LoVo (cell line): ENCODE measurements around the gene HMSD.

Experiments used
- DNase-seq: peaks from one replicate; pipeline ENCODE4 v3.0.0-alpha.2; 2016; ENCODE audit warnings: low spot score

HMSD gene

DNA sequence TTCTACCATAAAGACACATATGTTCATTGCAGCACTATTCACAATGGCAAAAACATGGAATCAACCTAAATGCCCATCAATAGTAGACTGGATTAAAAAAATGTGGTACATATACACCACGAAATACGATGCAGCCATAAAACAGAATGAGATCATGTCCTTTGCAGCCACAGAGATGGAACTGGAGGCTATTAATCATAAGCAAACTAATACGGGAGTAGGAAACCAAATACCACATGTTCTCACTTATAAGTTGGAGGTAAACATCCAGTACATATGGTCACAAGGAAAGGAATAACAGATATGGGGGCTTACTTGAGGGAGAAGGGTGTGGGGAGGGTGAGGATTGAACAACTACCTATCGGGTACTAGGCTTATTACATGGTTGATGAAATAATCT lies 7.7 kb downstream of the HMSD start:
- no peak for DNase-seq

DNA sequence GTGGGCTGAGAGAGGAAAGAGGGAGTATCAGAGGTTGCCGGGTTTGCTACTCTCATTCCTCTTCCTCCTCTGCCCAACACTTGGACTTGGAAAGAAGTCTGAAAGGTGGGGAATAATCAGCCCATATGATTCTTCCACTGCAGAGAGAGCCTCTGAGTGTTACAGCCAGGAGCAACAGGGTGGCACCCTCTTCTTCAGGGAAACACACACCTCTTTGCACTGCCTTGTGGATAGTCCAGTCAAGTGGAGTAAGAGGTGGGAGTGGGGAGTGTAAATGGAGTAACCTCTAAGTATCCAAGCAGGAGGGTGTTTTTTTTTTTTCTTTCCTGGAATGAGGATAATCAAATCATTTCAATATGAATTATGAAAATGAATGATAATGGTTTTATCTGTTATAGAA lies 11.8 kb downstream of the HMSD start:
- no peak for DNase-seq

DNA sequence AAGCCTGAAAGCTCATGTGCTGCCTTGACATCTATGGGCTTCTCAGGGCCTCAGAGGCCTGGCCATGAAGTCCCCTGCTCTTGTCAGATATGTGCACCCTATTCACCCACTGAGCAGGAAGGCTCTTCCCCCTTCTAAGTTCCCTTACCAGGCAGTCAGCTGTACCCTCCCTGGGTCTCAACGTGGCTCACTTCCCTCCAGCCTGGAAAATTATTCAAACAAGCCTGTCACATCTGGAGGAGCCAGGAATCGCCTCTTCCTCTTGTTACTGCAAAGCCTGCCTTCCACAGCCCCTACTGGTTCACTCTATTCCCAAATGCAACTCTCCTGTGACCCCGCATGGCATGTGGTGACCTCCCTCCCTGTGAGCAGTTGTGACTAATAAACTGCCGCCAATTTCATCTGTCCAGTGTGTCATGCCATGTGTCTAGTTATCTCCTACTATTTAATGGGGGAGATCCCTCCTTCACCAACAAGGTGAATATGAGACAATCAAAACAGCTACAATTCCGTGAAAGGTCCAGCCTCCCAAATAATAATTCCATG lies 12.4 kb downstream of the HMSD start:
- DNase-seq, result no peak

DNA sequence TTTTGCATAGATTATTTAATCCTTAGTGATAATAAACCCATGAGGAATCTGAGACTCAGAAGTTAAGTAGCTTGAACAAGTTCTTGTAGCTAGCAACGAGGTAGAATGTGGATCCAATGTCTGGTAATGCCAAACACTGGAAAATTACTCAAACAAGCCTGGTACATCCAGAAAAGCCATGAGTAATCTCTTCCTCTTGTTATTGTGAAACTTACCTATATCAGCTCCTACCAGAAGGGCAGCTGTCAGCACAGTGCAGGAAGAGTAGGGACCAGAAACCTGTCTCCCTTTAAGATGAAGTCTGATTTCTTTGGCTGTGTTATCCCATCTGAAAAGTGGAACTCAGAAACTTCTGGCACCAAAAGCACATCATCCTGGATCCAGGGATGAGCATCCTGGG lies 13.0 kb downstream of the HMSD start:
- DNase-seq, result no peak

DNA sequence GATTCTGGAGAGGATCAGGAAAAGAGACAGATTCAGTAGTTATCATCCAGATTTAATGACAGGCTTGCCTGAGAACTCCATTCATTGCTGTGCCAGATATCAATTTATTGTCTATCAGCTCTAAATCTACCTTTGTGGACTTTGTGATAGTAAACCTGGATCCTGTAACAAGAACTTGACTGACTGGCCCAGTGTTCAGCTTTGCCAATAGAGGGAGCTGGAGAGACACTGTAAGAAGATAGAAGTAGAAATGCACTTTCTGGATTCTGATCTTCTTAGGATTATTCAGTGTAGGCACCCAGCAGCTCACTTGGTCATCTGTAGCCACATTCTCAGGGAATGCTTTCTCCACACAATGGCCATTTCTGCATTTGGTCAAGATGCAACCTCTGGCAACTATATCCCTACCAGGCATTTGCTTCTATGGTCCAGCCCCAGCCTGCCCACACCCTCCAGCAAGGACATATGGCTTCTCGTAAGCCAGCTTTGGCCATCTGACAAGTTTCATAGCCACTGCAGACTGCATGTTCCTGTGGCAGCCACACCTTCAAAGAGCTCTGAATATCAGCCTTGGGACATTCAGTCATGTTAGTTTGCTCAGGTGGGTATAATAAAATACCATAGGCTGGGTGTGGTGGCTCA lies 14.6 kb downstream of the HMSD start:
- peak; percentile 51 for DNase-seq

DNA sequence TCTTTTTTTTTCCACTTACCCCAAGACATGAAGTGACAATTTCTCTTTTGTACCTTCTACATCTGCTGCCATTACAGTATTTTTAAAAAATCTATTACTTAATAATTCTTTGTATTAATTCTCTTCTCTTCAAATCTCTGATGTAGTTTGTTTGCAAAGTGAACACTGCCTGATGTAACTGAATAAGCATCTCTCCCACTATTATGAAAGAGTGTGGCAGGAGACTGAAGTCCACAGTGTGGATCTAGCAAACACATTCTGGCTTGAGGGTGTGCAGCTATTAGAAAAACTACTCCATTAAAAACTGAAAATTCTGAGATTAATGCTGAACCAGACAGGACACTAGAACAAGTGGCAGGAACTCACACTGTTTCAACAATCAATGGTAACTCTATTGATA lies 15.8 kb downstream of the HMSD start:
- DNase-seq, result no peak

DNA sequence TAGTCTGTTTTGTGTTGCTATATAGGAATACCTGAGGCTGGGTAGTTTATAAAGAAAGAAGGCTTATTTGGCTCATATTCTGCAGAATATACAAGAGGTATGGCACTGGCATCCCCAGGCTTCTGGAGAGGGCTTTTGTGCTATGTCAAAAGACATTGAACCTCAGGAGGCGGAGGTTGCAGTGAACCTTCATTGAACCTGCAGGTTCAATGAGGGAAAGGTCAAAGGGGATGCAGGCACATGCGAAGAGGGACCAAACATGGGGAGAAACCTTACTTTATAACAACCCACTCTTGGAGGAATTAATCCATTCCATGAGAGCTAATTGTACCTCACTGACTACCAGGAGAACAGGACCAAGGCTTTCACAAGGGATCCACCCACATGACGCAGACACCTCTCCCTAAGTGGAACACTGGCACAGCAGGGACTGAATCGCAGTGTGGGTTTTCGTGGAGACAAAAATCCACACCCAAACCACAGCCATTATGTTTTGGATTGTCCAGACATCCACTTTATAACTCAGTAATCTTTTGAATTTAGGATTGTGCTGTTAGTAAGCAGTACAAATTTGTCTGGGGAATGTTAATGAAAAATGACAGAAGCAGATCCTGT lies 16.7 kb downstream of the HMSD start:
- no peak for DNase-seq

DNA sequence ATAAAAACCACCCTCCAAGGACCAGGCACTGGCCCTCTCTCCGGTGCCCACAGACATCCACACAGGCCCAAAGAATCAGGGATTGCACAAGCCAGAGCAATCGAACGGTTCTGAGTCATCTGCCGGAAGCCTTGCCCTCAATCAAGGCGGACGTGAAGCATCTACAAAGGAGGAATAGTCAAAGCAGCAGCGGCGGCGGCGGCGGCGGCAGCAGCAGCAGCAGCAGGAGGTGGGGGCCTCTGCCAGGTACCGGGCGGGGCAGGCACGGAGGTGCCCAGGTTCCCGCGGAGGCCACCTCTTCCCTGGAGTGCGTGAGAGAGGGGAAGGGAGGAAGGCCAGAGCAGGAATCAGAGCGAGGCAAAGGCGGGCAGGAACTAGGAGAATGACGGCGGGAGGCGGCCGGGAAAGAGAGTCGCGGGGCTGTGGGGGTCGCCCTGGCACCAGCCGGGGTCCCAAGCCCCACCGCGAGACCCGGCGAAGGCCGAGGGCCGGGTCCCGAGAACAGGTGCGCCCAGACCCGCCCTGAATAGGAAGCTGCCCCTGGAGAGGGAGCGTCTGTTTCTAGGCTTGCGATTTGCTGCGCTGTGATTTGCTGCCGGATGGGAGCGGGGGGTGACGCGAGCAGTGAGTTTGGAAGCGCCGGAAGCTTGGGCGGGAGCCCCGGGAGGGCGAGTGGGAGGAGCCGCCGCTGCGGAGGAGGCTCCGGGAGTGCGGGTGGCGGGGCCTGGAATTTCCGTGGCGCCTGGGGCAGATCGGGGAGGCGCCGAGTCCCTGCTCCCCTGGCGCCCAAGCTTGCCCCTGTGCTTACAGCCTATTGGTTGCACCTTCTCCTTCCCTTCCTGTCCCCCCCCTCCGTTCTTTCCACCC lies 21.1 kb downstream of the HMSD start, which contains the start of gene SERPINB8:
SERPINB8 (plus strand) TSS at position 140 of the 867 bp plus-strand sequence. CDS start 8,228 bp downstream, outside the sequence.
- peak; percentile 96 for DNase-seq

DNA sequence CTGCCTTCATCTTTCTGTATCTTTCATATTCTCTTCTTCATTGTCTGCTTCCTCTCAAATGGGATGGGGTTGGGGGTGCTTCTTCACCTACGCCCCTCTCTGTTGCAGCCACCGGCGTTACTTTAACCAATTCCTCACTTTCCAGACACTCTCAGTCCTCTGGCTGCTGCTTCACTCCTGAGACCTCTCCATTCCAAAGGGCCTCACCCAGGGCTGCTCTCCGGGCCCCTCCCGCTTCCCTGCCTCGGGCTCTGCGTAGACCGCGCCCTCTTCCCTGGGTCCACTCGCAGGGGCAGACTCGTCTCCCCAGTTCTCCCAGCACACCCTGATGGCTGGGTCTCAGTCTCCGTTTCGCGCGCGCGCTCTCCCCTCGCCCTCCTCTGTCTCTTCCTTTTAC lies 21.7 kb downstream of the HMSD start:
- peak; percentile 59 for DNase-seq

DNA sequence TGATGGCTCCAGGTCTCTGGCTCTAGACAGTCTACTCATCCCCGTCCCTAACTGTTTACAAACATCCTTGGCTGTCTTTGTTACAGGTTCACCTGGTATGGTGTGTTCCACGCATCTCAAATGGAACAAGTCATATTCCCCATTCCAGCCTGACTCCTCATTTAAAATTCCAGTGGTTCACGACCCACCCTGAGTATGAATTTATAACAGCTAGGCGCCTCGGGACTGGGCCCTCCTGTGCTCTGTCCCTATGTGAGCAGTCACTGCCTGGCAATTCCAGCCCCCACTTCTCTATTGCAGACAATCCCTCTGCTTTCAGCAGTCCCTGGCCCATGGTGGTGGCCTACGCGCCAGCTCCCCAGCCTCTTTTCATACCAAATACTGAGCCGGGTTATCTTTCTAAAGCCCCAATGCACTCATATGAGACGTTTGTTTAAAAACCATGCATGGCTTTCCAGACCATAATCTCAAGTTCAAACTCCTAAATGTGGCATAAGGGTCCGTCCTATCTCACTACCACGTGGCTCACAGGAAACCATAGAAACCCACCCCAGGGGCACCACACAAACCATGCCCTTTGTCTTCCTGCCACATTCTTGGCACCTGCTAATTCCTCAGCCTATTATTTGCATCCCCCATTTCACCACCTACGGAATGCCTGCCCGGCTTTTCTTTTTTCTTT lies 22.4 kb downstream of the HMSD start:
- no peak for DNase-seq

DNA sequence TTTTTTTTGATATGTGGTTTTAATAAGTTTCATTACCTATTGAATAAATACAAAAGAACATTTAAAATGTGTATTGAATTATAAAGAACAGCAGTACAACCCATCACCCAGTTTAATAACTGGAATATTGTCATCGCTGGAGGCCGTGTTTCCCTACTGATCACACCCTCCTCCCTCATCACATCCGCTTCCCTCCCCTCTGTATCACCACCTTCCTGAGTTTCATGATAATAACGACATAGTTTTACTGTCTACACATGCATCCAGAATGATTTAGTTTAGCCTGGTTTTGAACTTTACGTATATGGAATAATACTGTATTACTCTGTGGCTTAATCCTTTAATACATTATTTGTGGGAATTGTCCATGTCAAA lies 22.9 kb downstream of the HMSD start:
- DNase-seq, result no peak

DNA sequence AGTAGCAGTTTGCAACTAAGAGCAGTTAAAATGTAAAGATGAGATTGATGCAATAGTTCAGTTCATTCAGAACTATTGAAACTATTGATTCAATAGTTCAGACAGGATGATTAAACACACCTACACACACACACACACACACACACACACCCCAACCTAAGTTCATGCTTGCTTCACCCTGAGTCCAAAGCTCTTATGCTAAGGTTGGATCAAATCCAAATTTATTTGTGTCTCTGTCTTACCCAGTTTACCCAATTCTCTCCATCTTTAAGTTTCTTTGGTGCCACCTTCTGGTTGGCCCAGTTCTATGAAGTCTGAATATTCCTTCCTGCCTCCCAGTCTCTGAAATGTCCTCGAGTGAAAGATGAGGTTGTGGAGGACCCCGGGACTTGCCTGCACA lies 25.9 kb downstream of the HMSD start:
- no peak for DNase-seq

DNA sequence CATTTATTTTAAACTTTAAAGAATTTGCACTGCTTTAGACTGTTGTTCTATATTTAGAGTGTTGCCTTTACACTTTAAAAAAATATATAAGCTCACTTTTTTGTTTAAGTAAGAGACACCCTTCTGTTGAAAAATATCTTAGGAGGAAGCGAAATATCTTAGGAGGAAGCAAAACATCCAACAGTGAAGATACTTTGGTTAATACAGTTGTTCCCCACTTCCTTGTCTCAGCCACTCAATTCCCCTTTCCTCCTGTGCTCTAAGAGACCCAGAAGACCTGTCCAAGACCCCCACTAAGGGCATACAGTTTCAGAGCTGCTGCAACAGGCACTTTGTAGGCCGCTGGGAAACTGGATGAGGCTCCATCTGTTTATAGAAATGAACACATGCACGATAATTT lies 26.5 kb downstream of the HMSD start:
- no peak for DNase-seq

DNA sequence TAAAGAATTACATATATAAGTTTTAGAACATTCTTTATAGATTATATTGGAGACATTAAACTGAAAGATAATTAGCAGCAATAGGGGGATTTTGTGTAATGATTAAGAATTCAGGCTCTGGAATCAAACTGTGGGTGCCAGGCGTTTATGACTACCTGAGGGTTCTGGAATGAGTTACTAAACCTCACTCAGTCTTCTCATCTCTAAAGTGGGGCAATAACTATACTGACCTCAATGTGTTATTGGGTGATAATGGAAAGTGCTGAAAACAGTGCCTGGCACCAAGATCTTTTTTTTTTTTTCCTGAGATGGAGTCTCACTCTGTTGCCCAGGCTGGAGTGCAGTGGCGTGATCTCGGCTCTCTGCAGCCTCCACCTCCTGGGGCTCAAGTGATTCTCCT lies 27.9 kb downstream of the HMSD start:
- no peak for DNase-seq

DNA sequence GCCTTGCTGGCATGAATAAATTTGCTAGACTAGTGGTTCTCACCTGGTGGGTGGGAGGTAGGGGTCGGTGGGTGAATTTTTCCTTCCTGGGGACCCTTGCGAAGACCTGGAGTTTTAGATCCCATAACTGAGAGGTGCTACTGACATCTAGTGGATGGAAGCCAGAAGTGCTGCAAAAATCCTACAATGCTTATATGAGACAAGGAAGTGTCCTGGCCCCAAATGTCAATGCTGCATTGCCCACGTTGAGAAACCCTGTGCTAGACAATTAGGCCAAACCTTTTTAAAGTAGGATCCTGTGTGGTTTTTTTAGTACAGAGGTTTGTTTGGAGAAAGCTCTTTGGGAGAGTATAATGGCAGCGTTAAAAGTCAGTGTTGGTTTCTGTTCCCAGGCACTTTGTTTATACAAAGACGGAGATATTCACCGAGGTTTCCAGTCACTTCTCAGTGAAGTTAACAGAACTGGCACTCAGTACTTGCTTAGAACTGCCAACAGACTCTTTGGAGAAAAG lies 30.4 kb downstream of the HMSD start:
- DNase-seq, result peak; percentile 76

DNA sequence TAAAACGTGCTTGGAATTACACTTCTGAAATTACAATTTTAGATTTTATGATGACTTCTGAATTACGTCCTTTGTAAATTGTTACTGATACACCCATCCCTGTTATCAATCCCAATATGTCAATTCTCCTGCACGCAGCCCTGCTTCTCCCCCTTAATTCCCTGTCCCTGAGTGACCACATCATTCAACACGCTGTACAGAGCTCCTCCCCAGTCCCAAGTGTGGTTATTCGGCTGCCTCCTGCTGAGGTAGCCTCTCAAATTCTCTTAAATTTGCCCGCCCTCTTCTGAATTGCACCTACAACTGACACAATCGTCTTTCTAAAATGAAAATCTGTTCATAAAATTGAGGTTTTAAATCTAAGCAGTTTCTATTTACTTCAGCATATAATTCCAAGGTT lies 30.9 kb downstream of the HMSD start:
- DNase-seq, result no peak

DNA sequence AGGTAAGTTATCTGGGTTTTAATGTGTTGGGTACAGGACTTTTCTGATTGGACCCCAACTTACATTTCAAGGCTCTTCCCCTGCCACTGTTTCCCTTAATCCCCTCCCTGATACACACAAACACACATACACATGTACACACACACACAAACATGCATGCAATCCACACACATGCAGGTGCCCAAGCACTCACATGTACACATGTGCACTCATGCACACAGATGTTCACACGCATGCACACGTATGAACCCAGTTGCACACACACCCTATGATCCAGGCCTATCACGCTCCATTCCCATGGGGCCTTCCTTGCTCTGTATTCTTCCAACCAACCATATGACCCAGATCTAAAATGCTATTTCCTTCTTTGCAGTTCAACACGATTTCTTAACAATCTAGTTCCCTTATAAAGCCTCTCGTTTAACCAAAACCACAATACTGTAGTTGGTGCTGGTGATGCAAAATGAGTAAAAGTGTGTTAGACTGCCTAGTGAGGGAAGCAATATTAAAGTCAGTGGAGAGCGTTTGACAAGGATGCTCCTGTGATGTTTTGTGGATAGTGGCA lies 31.9 kb downstream of the HMSD start:
- DNase-seq, result no peak

DNA sequence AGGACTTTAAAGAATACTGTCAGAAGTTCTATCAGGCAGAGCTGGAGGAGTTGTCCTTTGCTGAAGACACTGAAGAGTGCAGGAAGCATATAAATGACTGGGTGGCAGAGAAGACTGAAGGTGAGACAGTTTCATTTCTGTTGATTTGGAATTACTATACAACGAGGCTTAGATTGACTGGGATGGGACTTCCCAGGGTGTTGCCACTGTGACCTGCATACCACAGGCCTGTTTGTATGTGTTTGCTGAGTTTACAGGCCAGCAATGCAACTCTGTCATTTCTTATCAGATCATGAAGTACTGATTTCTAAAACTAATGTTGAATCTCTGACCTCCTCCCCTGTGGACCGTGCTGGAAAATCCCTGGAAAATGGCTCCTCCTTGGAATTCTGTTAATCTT lies 32.6 kb downstream of the HMSD start:
- no peak for DNase-seq

DNA sequence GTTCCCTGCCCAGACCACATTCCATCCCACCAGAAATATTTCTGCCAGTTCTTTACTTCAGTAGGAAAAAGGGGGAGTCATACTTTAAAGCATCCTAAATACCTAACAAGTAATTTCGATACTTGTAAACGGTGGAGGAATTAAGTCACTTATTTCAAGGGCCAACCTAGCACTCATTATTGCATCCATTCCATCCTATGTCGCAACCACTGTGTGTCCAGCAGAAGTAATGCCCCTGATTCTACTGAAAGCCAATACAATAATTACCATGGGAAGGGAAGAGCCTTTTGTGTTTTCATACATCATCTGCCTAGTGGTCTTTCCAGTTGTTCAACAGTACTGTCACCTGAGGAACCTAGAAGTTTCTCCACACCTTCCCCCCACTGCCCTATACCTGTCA lies 33.3 kb downstream of the HMSD start:
- no peak for DNase-seq

DNA sequence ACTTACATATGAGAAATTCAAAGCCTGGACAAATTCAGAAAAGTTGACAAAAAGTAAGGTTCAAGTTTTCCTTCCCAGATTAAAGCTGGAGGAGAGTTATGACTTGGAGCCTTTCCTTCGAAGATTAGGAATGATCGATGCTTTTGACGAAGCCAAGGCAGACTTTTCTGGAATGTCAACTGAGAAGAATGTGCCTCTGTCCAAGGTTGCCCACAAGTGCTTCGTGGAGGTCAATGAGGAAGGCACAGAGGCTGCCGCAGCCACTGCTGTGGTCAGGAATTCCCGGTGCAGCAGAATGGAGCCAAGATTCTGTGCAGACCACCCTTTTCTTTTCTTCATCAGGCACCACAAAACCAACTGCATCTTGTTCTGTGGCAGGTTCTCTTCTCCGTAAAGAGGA lies 37.8 kb downstream of the HMSD start:
- DNase-seq, result no peak

DNA sequence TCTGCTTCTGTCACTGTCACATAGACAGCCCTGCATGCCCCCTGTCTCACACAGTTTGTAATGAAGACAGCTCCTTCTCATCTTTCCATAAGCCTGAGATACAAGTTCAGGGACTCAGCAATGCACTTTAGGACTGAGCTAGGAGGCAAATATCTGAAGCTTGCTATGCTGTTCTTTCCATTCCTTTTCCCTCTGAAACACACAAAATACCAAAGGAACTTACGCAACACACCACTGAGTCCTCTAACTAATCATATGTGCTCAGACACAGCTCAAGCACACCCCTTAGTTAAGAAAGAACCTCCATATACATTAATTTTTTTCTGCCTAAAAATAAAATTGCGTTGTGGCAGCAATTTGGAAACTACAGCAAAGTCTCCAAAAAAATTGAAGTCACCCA lies 38.6 kb downstream of the HMSD start:
- DNase-seq, result no peak

DNA sequence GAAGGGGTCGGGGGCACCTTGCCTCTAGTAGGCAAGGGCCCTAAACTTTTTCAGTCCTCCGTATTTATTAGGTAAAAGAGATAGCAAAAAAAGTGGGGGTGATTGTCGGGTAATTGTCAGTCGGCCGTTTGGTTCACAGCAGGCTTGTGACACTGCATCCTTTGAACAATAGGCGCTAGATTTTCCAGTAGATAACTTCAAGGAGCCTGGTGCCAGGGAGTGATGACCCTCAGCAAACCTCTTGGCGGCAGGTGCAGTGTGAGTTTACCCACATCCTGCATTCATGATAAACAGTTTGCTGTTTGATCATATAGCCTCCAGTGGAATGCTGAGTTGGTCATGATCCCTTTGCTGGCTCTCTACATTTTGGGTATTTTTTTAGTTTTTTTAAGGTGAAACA lies 43.6 kb downstream of the HMSD start:
- no peak for DNase-seq
